GM21717 (cell line): ENCODE results near the gene CD38.
"Not testable (repeated sequence)": the region's sequence is repeated elsewhere in the genome, so short reads cannot be mapped to it uniquely, and the experiment has no call there.

Experiments
- ATAC-seq: cut with Tn5 transposase; IDR thresholded peaks from one replicate; pipeline ENCODE4 v1.9.1; 2021; ENCODE audit warnings: mild to moderate bottlenecking, moderate library complexity; ENCODE audit not compliant: unreplicated experiment

Gene CD38

DNA sequence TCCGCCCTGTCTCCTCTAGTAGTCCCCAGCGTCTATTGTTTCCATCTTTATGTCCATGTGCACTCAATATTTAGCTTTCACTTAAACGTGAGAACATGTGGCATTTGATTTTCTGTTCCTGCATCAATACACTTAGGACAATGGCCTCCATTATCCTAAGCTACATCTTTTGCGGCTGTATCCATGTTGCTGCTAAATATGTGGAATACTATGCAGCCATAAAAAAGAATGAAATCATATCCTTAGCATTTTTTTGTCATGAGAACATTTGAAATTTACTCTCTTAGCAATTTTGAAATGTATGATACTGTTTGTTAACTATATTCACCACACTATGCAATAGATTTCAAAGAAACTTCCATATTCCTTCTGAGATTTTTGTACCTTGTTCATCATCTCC, 19.8 kb upstream of the CD38 start:
- no peak for ATAC-seq

DNA sequence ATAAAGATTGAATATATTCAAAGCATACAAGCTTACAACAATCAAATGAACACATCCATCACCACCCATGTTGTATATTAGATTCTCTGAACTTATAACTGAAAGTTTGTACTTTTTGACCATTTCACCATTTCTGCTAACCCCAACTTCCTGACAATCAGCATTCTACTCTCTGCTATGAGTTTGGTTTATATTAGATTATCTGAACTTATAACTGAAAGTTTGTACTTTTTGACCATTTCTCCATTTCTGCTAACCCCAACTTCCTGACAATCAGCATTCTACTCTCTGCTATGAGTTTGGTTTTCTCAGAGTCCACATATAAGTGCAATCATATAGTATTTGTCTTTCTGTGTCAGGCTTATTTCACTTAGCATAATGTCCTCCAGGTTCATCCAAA, 15.7 kb upstream of the CD38 start:
- ATAC-seq = not testable (repeated sequence)

DNA sequence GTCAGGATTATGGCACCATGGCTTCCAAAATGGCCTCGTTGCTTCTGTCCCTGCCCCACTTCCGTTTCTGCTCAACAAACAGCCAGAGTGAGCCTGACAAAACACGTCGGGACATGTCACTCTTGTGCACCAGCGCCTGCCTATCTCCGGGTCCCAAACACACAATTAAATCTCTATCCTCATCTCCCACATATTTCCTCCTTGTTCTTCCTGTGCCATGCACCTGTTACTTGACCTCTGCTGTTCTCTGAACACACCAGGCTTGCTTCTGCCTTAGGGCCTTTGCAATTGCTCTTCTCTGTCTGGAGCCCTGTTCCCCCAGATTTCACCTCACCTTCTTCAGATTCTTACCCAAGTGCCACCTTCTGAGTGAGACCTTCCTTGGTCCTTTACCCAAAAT, 12.7 kb upstream of the CD38 start:
- no peak for ATAC-seq

DNA sequence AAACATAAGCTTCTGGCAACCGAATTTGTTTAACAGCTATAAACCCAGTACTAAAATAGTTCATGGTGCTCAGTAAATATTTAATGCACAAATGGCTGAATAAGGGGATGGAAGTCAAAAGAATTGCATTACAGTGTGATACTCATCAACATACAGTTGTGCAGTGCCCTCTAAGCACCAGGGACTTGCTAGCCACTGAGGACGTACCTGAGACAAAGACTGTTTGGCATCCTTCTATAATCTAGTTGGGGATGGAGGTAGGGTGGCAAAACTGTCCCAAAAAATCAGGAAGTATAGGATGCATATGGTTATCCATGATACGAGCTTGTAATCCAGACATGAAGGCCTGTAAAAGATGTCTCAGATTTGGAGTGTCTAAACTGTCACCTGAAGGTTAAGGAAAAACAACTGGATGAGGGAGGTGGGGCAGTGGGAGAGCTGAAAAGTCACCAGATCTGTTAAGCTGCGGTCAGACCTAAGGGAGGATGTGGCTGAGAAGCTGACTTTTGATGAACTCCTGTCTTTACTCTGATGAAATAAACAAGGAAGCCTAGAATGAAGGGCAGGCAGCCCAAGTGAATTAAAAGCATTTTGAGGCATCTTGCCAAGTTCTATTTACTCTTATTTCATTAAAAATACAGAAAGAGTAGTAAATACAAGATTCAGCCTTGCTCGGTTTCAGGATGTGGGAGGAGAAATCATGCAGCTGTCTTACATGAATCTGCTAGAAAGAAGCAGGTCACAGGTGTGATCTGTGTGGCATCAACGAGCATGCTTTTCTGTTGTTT, 12.0 kb upstream of the CD38 start:
- peak; percentile 67 for ATAC-seq

GRCh38 chr4:15766821-15767220, 11.3 kb upstream of the CD38 start:
- ATAC-seq = no peak

GRCh38 chr4:15769202-15769601, 8.9 kb upstream of the CD38 start:
- ATAC-seq = no peak

DNA sequence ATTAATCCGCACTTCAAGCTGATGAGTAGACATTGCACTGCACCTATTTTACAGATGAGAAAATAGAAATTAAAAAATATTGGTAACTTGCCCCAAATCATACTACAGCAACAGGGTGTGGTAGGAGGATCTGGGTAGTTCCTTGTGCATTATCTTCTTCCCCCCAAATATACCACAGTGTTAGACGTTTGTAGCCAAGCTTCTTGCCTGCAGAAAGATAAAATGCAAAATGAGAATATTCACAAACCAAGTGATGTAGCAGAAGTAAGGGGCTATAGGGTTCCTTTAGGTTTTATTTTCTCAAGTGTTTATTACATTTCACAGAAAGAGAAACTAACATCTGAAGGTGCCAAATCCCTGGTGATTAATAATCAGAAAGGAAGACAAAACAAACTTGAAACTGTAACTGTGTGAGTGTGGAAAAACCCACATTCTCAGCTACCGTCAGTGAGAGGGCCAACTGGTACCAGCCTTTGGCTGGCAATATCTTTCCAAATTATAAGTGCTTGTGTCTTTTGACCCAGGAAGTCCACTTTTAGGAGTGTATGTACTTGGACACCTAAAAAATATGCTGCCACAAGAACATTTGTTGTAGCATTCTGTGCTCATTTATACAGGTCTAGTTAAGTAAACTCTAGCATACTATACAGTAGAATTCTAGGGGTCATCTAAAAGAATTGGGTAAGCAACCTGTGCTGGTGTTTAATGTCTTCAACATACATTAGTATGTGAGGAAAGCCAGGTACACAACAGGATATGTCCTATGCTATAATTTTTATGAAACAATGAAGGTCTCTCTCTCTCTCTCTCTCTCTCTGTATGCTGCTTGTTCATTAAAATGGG, 6.7 kb upstream of the CD38 start:
- ATAC-seq = peak; percentile 78

DNA sequence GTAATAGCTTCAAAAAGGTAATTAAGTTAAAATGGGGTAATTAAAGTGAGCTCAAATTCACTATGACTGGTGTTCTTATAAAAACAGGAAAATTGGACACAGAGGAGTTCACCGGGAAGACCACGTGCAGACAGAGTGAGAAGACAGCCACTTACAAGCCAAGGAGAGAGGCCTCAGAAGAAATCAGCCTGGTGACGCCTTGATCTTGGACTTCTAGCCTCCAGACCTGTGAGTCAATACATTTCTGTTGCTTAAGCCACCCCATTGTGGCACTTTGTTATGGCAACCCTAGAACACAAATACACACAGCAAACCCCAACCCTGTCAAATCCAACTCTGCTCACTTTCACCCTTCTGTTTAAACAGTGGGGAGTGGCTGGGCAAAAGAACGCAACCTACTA, 4.1 kb upstream of the CD38 start:
- no peak for ATAC-seq

DNA sequence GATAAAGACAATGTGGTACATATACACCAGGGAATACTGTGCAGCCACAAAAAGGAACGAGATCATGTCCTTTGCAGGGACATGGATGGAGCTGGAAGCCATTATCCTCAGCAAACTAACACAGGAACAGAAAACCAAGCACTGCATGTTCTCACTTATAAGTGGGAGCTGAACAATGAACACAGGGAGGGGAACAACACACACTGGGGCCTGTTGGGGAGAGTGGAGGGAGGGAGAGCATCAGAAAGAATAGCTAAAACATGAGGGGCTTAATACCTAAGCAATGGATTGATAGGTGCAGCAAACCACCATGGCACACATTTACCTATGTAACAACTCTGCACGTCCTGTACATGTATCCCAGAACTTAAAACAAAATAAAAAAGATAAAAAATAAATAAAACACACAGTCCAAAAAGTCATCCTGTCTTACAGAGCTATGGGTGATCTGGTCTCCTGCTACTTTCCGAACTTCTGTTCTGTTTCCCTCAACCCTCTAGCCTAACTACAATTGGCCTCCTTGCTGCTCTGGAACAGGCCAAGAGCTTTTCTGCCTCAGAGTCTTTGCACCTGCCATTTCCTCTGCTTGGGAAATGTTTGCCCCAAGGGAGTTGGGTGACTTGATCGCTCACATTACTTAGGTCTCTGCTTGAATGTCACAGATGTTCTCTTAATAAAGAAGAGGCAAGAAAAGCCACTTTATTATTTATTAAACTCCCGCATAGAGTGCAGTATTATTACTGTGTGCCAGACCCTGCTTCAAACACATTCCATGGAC, 1.1 kb upstream of the CD38 start:
- no peak for ATAC-seq

DNA sequence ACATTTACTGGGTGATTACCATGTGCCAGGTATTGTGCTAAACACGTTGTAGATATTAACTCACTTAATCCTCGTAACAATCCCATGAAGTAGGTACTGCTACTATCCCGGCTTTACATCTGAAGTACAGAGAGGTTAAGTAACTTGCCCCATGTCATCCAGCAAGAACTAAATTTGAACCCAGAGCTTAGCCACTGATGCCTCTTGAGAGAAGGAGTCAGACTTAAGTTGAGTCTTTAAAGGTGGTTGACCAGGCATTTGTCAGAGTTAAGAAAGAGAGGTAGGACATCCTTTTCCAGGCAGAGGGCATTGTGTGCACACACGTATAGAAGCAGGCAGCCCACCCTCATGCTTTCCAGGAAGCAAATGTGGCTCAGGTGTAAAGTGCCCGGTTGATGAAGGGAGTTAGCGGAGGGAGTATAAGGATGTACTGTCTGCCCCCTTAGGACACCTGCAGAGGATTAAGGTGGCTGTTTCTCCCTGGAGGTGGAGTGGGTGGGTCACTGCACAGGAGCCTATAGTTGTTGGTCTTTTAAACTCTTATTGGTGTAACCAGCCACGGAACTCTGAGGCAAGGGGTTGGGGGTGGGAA, 335 bp upstream of the CD38 start:
- no peak for ATAC-seq

DNA sequence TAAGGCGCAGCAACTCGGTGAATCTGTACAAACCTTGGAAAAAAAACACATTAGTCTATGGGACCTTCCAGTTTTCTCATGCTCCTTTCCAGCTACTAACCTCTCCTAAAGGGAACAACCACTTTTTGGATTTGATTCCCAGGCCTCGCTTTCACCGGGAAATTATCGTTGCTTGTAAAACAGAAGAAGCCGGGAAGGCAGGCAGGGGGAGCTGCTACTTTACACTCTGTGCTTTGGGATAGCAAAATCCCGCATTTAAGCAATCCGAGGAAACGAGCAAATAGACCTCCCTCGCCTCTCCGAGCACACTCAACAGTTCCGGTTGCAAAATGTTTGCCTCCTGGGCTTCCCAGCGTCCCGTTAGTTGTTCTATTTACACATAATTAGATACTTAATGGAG, 1.2 kb downstream of the CD38 start:
- ATAC-seq = no peak

DNA sequence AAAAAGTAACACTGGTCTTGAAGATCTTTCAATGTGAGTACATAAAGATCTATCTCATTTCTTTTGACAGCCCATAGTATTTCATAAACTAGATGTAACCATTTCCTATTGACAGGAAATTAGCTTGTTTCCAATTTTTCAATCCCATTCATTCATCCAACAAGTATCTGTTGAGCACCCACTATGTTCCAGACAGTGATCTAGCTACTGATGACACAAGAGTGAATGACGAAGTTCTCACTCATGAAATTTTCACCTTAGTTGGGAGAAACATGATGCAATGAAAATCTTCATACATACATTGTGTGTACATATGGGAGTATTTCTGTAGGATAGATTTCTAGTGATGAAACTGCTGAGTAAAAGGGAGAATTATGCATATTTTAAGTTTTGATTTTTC, 1.7 kb downstream of the CD38 start:
- no peak for ATAC-seq

- peak; percentile 31 for ATAC-seq
Observed at GRCh38 chr4:15781427-15782095, 3.4 kb downstream of the CD38 start.

DNA sequence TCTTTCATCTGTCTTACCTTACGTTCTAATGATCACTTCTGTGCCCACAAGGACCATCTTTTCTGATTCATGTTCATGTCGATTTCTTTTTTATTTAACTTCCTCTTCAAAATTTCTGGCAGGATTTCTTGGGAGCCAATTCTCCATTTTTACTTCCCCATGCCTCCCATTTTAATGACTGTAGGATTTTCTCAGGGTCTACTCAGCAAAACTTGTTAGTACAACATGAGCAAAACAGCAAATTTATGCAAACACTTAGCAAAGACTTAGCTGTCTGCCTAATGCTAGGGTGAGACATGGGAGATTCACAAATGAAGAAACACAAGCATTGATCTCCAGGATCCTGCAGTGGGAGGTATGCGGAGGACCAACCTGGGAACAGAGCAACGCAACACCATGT, 5.5 kb downstream of the CD38 start:
- no peak for ATAC-seq

- ATAC-seq = peak; percentile 81
Observed at GRCh38 chr4:15784959-15785634, 7.0 kb downstream of the CD38 start.

DNA sequence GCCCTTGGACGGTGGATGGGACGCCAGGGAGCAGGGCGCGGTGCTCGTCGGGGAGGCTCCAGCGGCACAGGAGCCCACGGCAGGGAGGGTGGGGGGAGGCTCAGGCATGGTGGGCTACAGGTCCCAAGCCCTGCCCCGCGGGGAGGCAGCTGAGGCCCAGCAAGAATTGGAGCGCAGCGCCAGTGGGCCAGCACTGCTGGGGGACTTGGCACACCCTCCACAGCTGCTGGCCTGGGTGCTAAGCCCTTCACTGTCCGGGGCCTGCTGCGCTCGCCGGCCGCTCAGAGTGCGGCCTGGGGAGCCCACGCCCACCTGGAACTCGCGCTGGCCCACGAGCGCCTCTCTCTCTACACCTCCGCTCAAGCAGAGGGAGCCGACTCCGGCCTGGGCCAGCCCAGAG, 8.6 kb downstream of the CD38 start:
- ATAC-seq = no peak

GRCh38 chr4:15792974-15793373, 14.8 kb downstream of the CD38 start:
- no peak for ATAC-seq

DNA sequence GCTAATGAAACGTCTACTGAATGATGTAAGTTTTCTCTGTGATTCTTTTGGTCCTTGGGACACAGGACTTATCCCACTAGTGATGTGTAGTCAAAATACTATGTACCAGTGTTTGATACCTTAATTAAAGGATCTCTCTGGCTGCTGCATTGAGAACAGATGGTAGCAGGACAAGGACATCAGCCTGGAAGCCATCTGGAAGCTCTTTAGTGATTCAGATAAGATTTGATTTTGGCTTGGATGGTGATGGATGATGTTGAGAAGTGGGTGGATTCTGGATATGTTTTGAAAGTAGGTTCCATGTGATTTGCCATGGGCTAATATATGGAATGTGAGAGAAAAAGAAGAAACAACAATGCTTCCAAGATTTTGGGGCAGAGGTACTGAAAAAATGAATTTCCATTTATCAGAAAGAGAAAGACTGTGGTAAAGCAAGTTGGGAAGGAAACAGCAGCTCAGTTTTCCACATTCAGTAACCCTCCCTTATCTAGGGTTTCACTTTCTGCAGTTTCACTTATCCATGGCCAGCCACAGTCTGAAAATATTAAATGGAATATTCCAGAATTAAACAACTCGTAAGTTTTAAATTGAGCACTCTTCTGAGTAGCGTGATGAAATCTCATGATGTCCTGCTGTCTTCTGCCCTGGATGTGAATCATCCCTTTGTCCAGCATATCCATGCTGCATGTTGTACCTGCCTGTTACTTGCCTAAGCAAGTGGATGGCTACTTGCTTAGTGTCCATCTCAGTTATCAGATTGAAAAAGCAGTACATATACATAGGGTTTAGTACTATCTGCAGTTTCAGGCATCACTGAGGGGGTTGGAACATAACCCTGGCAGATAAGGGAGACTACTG, 15.6 kb downstream of the CD38 start:
- ATAC-seq = no peak

DNA sequence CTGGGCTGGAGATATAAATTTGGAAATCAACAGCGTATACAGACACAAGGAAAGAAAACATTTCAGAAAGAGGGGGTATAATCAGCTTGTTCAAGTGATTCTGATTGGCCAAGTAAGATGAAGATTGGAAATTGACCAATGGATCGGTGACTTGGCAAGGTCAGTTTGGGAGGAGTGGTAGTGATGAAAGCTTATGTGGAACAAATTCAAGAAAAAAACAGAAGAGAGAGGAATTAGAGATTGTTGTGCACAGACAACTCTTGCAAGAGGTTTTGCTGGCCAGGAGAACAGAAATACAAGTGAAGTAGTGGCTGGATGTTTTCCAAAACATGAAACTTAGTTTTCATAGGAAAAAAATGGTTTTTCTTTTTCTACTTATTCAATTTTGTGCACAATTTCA, 16.3 kb downstream of the CD38 start:
- ATAC-seq = no peak
